NCI-H69 (cell line): Measurements from ENCODE around the gene GNMT.

Experiments
- DNase-seq: peaks from one replicate; lab custom pipeline; 2025; lab: John Stamatoyannopoulos, UW

The GNMT gene

GRCh38 chr6:42960243-42961019 is at the start of gene GNMT:
TSS of gene GNMT (plus strand) at chr6:42960754. CDS start at chr6:42960768, 14 bp downstream.
- DNase-seq: peak; percentile 89

GRCh38 chr6:42911171-42912021 is 49.2 kb upstream of the GNMT start:
- peak; percentile 71 for DNase-seq

- no peak for DNase-seq
Measured at GRCh38 chr6:42914546-42914945, 46.0 kb upstream of the GNMT start.

- no peak for DNase-seq
Measured at GRCh38 chr6:42915732-42916131, 44.8 kb upstream of the GNMT start, which contains the start of gene PTCRA. TSS of gene PTCRA (plus strand) at chr6:42916053. CDS start at chr6:42916070, 17 bp downstream.

- DNase-seq: no peak
Measured at GRCh38 chr6:42916288-42916687, 44.3 kb upstream of the GNMT start.

GRCh38 chr6:42921801-42922200 is 38.8 kb upstream of the GNMT start:
- no peak for DNase-seq

- peak; percentile 29 for DNase-seq
Measured at GRCh38 chr6:42923666-42924065, 36.9 kb upstream of the GNMT start.

- no peak for DNase-seq
Measured at GRCh38 chr6:42925248-42925857, 35.2 kb upstream of the GNMT start.

- DNase-seq: peak; percentile 100
Measured at GRCh38 chr6:42928986-42929820, 31.4 kb upstream of the GNMT start, which contains the start of gene CNPY3. TSS of gene CNPY3 (plus strand) at chr6:42929480. CDS start at chr6:42929571, 91 bp downstream.

GRCh38 chr6:42929821-42930360 is 30.7 kb upstream of the GNMT start:
- peak; percentile 87 for DNase-seq

- DNase-seq: no peak
Measured at GRCh38 chr6:42932412-42932811, 28.1 kb upstream of the GNMT start.

GRCh38 chr6:42933205-42933604 is 27.3 kb upstream of the GNMT start:
- peak; percentile 11 for DNase-seq

GRCh38 chr6:42935322-42935721 is 25.2 kb upstream of the GNMT start:
- no peak for DNase-seq

GRCh38 chr6:42936398-42936797 is 24.2 kb upstream of the GNMT start:
- DNase-seq: no peak

- no peak for DNase-seq
Measured at GRCh38 chr6:42937548-42938427, 22.8 kb upstream of the GNMT start.

- DNase-seq: no peak
Measured at GRCh38 chr6:42938428-42938796, 22.1 kb upstream of the GNMT start.

GRCh38 chr6:42938987-42939809 is 21.4 kb upstream of the GNMT start:
- no peak for DNase-seq

- DNase-seq: no peak
Measured at GRCh38 chr6:42939810-42940167, 20.8 kb upstream of the GNMT start.

- no peak for DNase-seq
Measured at GRCh38 chr6:42940493-42941045, 20.0 kb upstream of the GNMT start.
